ENCODE data around the gene BCL2L2.
"Not testable (repeated sequence)": the region's sequence is repeated elsewhere in the genome, so short reads cannot be mapped to it uniquely, and the experiment has no call there.

The BCL2L2 gene

GRCh38 chr14:23324455-23324846, 17.8 kb downstream of the BCL2L2 start:
- DNase-seq (ENCODE audit: low read depth in 2 of 2, low spot score in 1 of 2): no peak

DNA sequence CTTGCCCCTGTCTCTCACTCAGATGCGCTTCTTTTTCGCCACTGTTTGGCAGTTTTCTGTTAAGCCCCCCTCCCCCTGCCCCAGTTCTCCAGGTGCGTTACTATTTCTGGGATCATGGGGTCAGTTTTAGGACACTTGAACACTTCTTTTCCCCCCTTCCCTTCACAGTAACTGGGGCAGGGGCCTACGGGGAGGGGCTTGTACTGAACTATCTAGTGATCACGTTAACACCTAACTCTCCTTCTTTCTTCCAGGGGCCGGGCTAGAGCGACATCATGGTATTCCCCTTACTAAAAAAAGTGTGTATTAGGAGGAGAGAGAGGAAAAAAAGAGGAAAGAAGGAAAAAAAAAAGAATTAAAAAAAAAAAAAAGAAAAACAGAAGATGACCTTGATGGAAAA, 18.4 kb downstream of the BCL2L2 start:
- no peak for DNase-seq (ENCODE audit: low read depth in 2 of 2, low spot score in 1 of 2)

GRCh38 chr14:23325746-23326145, 19.1 kb downstream of the BCL2L2 start:
- not testable (repeated sequence) for DNase-seq (ENCODE audit: low read depth in 2 of 2, low spot score in 1 of 2)

DNA sequence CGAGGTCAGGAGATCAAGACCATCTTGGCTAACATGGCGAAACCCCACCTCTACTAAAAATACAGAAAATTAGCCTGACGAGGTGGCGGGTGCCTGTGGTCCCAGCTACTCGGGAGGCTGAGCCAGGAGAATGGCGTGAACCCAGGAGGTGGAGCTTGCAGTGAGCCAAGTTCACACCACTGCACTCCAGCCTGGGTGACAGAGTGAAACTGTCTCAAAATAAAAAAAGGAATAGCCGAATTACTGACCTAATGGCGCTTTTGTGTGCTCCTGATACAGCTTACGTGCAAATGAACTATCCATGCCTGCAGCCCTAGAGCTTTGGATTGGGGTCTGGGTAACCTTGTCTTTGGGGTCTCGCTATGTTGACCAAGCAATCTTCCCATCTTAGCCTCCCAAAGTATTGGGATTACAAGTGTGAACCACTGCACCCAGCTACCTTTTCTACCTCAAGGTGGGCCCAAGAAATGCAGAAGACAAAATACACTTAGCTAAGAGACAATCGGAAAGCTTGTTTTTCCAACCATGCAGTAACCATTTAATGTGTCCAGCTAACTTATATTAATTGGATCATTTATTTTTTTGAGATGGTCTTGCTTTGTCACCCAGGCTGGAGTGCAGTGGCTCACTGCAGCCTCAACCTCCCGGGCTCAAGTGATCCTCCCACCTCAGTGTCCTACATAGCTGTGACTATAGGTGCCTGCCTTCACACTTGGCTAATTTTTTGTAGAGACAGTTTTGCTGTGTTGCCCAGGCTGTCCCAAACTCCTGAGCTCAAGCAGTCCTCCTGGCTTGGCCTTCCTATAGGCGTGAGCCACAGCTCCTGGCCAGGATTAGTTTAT, 20.1 kb downstream of the BCL2L2 start:
- no peak for DNase-seq (ENCODE audit: low read depth in 2 of 2, low spot score in 1 of 2)

DNA sequence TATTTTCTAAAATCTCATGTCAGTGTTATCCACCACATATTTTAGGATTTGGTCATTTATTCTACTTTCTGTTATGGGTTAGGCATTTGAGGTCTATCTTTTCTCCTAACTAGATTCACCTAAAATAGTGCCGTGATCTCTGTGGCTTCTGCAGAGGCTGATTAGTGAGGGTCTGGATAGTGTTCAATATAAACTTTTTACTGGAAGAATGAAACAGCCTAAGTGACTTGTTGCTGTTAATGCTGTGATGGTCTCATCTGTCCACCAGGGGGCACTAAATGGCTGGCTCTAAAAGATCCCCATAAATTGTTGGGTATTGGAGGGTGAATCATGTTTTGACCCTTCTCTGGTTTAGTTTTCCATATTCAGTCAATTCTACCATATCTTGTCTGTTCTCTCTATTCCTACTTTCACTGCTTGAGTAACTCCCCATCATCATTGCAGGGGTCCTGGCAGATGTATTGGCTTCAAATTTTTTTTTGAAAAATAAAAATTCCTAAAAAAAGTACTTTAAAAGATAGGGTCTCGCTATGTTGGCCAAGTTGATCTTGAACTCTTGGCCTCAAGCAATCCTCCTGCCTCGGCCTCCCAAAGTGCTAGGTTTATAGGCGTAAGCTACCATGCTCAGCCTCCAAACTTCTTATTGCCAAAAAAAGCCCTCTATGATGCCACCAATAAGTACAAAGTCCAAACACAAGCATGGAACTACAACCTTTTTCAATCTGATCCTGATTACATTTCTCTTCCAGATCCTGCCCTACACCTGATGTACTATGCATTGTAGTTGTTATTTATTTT, 21.5 kb downstream of the BCL2L2 start:
- DNase-seq (ENCODE audit: low read depth in 2 of 2, low spot score in 1 of 2): peak; percentile 30 to 43

GRCh38 chr14:23335623-23336022, 29.0 kb downstream of the BCL2L2 start:
- no peak for DNase-seq (ENCODE audit: low read depth in 2 of 2, low spot score in 1 of 2)

- no peak for DNase-seq (ENCODE audit: low read depth in 2 of 2, low spot score in 1 of 2)
Observed at GRCh38 chr14:23339506-23340268, 33.1 kb downstream of the BCL2L2 start.

- DNase-seq (ENCODE audit: low read depth in 2 of 2, low spot score in 1 of 2): no peak
Observed at GRCh38 chr14:23344481-23344880, 37.8 kb downstream of the BCL2L2 start.

GRCh38 chr14:23345987-23346692, 39.5 kb downstream of the BCL2L2 start:
- no peak for DNase-seq (ENCODE audit: low read depth in 2 of 2, low spot score in 1 of 2)

DNA sequence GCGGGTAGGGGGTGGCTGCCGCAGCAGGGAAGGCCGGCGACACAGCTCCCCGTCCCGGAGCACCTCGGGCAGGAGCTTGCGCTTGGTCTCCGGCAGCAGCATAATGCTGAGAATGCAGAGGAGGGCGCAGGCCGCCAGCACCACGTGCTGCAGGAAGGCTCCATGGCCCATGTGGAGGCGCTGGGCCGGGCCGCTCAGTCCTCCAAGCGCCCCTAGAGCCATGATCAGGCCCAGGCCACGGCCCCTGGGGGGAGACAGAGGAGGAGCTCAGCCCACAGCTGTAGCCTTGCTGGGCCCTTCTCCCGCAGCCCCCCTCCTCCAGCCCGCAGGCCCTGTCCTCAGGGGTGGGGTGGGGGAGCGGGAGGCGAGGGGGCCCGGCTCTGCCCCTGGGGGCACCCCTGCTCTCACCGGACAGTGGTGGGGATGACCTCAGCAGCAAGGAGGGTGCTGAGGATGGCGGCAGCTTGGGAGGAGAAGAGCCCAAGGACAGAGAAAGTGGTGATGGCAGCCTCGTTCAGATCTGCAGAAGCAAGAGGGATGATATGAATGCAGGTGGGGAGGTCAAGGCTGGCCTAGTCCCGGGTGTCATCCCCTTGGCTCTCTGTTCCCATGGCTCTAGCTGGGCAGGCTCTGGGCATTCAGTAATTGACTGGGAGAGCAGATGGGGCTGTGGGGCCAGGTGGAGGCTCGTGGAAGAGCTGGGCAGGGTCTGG, 40.2 kb downstream of the BCL2L2 start:
- DNase-seq (ENCODE audit: low read depth in 2 of 2, low spot score in 1 of 2): no peak

- DNase-seq (ENCODE audit: low read depth in 2 of 2, low spot score in 1 of 2): no peak
Observed at GRCh38 chr14:23347406-23348296, 41.0 kb downstream of the BCL2L2 start.

- DNase-seq (ENCODE audit: low read depth in 2 of 2, low spot score in 1 of 2): no peak
Observed at GRCh38 chr14:23348297-23348655, 41.6 kb downstream of the BCL2L2 start.

DNA sequence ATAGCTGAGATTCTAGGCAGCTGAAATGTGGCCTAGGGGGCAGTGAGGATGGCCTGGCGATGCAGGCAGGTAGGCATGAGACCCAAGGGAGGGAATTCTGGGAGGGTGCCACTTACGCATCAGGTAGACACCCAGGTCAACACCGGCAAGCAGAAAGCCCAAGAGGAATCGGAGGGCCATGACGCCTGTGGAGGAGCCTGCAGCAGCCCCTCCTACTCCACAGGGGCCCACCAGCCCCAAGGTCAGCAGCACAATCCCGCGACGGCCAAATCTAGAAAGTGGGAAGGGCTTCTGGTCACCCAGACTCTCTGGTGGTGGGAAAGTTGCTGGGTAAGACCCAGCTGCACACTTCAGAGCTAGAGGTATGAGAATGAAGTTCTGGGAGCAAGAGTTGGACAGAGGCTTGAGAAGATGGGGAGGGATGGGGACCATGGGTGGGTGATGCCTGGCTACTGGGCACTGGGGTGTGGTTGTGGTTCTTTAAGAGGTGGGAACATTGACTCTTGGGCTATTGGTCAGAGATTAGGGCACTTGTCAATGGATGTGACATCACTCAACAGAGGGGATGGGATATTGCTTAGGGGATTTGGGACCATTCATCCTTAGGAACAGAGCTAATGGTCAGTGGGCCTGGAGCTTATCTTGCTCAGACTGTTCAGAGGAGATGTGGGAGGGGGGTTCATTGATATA, 42.7 kb downstream of the BCL2L2 start:
- no peak for DNase-seq (ENCODE audit: low read depth in 2 of 2, low spot score in 1 of 2)

GRCh38 chr14:23351681-23352505, 45.3 kb downstream of the BCL2L2 start:
- no peak for DNase-seq (ENCODE audit: low read depth in 2 of 2, low spot score in 1 of 2)

DNA sequence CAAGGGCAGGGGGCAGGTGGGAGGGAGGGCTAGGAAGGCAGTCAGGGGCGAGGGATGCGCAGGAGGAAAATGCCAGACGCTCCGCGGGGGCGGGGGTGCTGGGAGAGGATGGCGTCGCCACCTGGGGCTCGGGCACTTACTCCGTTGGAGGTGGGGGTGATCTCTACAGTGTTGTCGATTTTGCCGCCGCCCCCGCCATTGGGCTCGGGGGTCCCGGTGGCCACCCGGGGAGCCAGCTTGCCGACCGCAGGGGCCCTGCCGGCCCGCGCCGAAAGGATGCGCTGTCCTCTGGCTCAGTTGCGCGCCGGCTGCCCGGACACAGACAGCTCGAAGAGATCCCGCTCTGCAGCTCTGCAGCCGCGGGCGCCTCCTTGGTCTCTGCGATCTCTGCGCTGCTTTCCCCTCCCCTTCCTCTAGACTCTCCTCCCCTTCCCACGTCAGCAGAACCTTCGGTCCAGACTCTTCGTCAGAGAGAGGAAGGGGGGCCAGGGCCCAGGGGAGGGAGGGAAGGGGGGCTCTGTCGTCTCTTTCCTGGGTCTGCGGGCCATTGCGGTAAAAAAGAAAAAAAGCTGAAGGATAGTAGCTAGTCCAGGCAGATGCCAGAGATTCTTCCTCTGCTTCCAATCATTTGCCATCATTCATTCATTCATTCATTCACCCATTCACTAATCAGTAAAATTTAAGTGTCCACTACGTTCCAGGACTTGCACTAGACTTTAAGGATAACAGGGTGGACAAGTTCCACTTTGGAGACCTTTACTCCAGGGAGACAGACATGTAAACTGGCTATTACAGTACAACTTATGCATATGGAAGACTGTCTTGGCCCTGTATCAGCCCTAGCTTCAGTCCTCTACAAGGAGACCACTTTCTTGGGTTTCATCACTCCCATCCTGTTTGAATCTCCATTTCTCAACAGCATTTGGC, 46.1 kb downstream of the BCL2L2 start, which contains the start of gene SLC22A17:
TSS of gene SLC22A17 (minus strand) at position 382 of the 927 bp plus-strand sequence.
- peak; percentile 5 to 18 for DNase-seq (ENCODE audit: low read depth in 2 of 2, low spot score in 1 of 2)

DNA sequence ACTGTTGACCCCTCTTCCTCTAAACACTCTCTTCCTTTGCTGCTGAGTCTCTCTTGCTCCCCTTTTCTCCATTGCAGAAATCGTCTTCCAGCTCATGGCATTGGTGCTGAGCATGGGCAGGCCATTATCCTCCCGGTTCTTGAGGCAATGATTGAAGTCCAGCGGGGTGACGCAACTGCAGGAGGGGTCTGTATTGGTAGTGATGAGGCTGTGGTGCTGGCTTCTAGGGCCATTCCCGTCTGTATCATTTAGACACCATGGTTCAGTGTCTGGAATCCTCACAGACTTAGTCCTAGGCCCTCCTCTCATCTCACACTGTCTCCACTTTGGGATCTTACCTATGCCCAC, 46.8 kb downstream of the BCL2L2 start:
- DNase-seq (ENCODE audit: low read depth in 2 of 2, low spot score in 1 of 2): no peak

GRCh38 chr14:23354990-23355389, 48.4 kb downstream of the BCL2L2 start:
- DNase-seq (ENCODE audit: low read depth in 2 of 2, low spot score in 1 of 2): no peak

All from stimulated activated CD8-positive, alpha-beta memory T cell treated with anti-CD3 and anti-CD28 coated beads, Interleukin-4, amount 100 ng/mL, for 4 hours (primary cell).